HepG2 (cell line): ENCODE results near the gene CRLF1. TPM values are rescaled to one million over a fixed set of nuclear protein-coding genes. Genes with fewer than 3 reads are reported as not detected.

Experiments
- BHLHE40 ChIP-seq: IDR thresholded peaks from 2 replicates; pipeline ENCODE4 v1.6.1; 2011; ENCODE audit warnings: low read length, improper control_type of control experiment
- BRCA1 ChIP-seq: sonication (generic); formaldehyde crosslinking; IDR thresholded peaks from 2 replicates; pipeline ENCODE4 v1.4.0; 2020; ENCODE audit warnings: missing genetic modification reagents
- GABPA ChIP-seq, 2 experiments: IDR thresholded peaks; 2 replicates each; pipeline ENCODE4 v1.6.1; 2011 to 2016; ENCODE audit warnings: low read depth in 2 of 2, low read length in 1 of 2, missing biosample characterization in 1 of 2, missing genetic modification characterization in 1 of 2
- LCORL ChIP-seq, 2 experiments: fragments of 450-650 bp in 1 of 2; sonication (generic) in 1 of 2; formaldehyde crosslinking in 1 of 2; IDR thresholded peaks; 2 replicates each; pipeline versions ENCODE4 v1.5.0 to v1.6.1; 2017 to 2020; ENCODE audit warnings: antibody characterized with exemption in 1 of 2, missing genetic modification reagents in 1 of 2
- MYPOP ChIP-seq: sonication (generic); formaldehyde crosslinking; IDR thresholded peaks from 2 replicates; pipeline ENCODE4 v1.8.1; 2023; ENCODE audit warnings: mild to moderate bottlenecking, moderate library complexity, missing genetic modification reagents
- NONO ChIP-seq, 2 experiments: fragments of 450-650 bp in 1 of 2; sonication (generic) in 1 of 2; formaldehyde crosslinking in 1 of 2; IDR thresholded peaks in 1 of 2; conservative IDR thresholded peaks in 1 of 2; 2 replicates each; pipeline versions ENCODE4 v1.6.1 to v1.8.0; 2017 to 2022; ENCODE audit warnings: mild to moderate bottlenecking in 1 of 2, missing genetic modification reagents in 1 of 2, moderate library complexity in 1 of 2
- RXRA ChIP-seq: sonication (generic); formaldehyde crosslinking; IDR thresholded peaks from 2 replicates; pipeline ENCODE4 v1.5.1; 2020; ENCODE audit warnings: missing genetic modification reagents
- SOX5 ChIP-seq: IDR thresholded peaks from 2 replicates; pipeline ENCODE4 v1.6.1; 2016; ENCODE audit warnings: borderline replicate concordance
- TARDBP ChIP-seq: sonication (generic); formaldehyde crosslinking; IDR thresholded peaks from 2 replicates; pipeline ENCODE4 v1.8.0; 2022; ENCODE audit warnings: mild to moderate bottlenecking, missing genetic modification reagents
- TGIF2 ChIP-seq: IDR thresholded peaks from 2 replicates; pipeline ENCODE4 v1.6.1; 2016; ENCODE audit warnings: control low read depth, missing compliant biosample characterization
- TOE1 ChIP-seq: sonication (generic); formaldehyde crosslinking; IDR thresholded peaks from 2 replicates; pipeline ENCODE4 v1.4.0; 2020; ENCODE audit warnings: mild to moderate bottlenecking, missing genetic modification reagents
- ZBTB1 ChIP-seq: sonication (generic); formaldehyde crosslinking; IDR thresholded peaks from 2 replicates; pipeline ENCODE4 v1.4.0; 2020; ENCODE audit warnings: missing genetic modification reagents, borderline replicate concordance
- ZBTB3 ChIP-seq: sonication (generic); formaldehyde crosslinking; IDR thresholded peaks from 2 replicates; pipeline ENCODE4 v1.4.0; 2020; ENCODE audit warnings: low read depth, mild to moderate bottlenecking, moderate library complexity, missing genetic modification reagents, borderline replicate concordance
- ZBTB7B ChIP-seq: sonication (generic); formaldehyde crosslinking; IDR thresholded peaks from 2 replicates; pipeline ENCODE4 v1.4.0; 2020; ENCODE audit warnings: missing genetic modification reagents
- ZNF17 ChIP-seq: sonication (generic); formaldehyde crosslinking; IDR thresholded peaks from 2 replicates; pipeline ENCODE4 v1.5.0; 2020; ENCODE audit warnings: mild to moderate bottlenecking, missing genetic modification reagents
- ZNF232 ChIP-seq: sonication (generic); formaldehyde crosslinking; IDR thresholded peaks from 2 replicates; pipeline ENCODE4 v1.4.0; 2020; ENCODE audit warnings: missing genetic modification reagents, borderline replicate concordance
- ZNF296 ChIP-seq: sonication (generic); formaldehyde crosslinking; conservative IDR thresholded peaks from 2 replicates; pipeline ENCODE4 v1.5.0; 2020; ENCODE audit warnings: mild to moderate bottlenecking, missing genetic modification reagents
- ZNF331 ChIP-seq: sonication (generic); formaldehyde crosslinking; IDR thresholded peaks from 2 replicates; pipeline ENCODE4 v1.4.0; 2020; ENCODE audit warnings: missing genetic modification reagents
- ZNF672 ChIP-seq: sonication (generic); formaldehyde crosslinking; IDR thresholded peaks from 2 replicates; pipeline ENCODE4 v1.8.1; 2022; ENCODE audit warnings: missing genetic modification reagents
- ZNF674 ChIP-seq: sonication (generic); formaldehyde crosslinking; IDR thresholded peaks from 2 replicates; pipeline ENCODE4 v1.5.0; 2020; ENCODE audit warnings: low read depth, mild to moderate bottlenecking, missing genetic modification reagents
- ZNF776 ChIP-seq: sonication (generic); formaldehyde crosslinking; IDR thresholded peaks from 2 replicates; pipeline ENCODE4 v1.4.0; 2020; ENCODE audit warnings: mild to moderate bottlenecking, missing genetic modification reagents
- ZSCAN31 ChIP-seq: sonication (generic); formaldehyde crosslinking; IDR thresholded peaks from 2 replicates; pipeline ENCODE4 v1.5.0; 2020; ENCODE audit warnings: low read depth, mild to moderate bottlenecking, missing genetic modification reagents
- polyA plus RNA-seq, 8 experiments: library from polyadenylated mRNA; depleted of rRNA in 3 of 8; stranded (reverse) in 7 of 8; unstranded in 1 of 8; fragments of >200 nt; fragmentation: Illumina TruSeq in 4 of 8; extraction: Trizol in 4 of 8; gene quantifications; 2 replicates each; pipeline versions ENCODE4 v1.2.1 to v1.2.3, GENCODE V29; 2011 to 2016; ENCODE audit warnings: low read depth in 4 of 8, missing spikeins in 1 of 8, mixed read lengths in 1 of 8; ENCODE audit not compliant: insufficient read depth in 1 of 8
- total RNA-seq, 5 experiments: library from RNA; depleted of rRNA; stranded (reverse); fragments of >200 nt; fragmentation: Illumina TruSeq; extraction: Trizol; gene quantifications; 2 replicates each; pipeline ENCODE4 v1.2.3, GENCODE V29; 2016; ENCODE audit warnings: low read depth in 1 of 5
- TF ChIP-seq, protein P1 (sequence below), 2 experiments: sonication (generic) in 1 of 2; formaldehyde crosslinking in 1 of 2; IDR thresholded peaks; 2 replicates each; pipeline versions ENCODE4 v1.4.0 to v1.6.1; 2018 to 2020; ENCODE audit warnings: missing genetic modification reagents in 2 of 2, borderline replicate concordance in 1 of 2, low read depth in 1 of 2, mild to moderate bottlenecking in 1 of 2, missing biosample characterization in 1 of 2
- TF ChIP-seq, protein P2 (sequence below): sonication (generic); formaldehyde crosslinking; IDR thresholded peaks from 2 replicates; pipeline ENCODE4 v1.4.0; 2020; ENCODE audit warnings: missing genetic modification reagents

Gene CRLF1
- total and polyA plus RNA-seq, 2 of the 13 experiments (the other 11 are each of a cell fraction or from before 2014, with no cell fraction given) = 217 to 296 TPM

- TF ChIP-seq ZBTB3 (CRISPR knock-in tag) (no peak), ZBTB7B (CRISPR knock-in tag) (no peak), ZNF17 (CRISPR knock-in tag) (no peak), ZNF331 (CRISPR knock-in tag) (no peak), GABPA (IDR thresholded peaks at IDR 0.05; ENCODE audit: low read depth, low read length) (0 out of 2 replicates have a peak, but pooled peaks have one; percentile 18), GABPA (CRISPR knock-in tag; IDR thresholded peaks at IDR 0.05; ENCODE audit: low read depth) (no peak), MYPOP (CRISPR knock-in tag) (0 out of 2 replicates have a peak, but pooled peaks have one; percentile 25), LCORL (IDR thresholded peaks at IDR 0.05) (no peak), LCORL (CRISPR knock-in tag; IDR thresholded peaks at IDR 0.05) (no peak), ZNF674 (CRISPR knock-in tag) (no peak), ZNF672 (CRISPR knock-in tag) (no peak), BRCA1 (no peak), NONO (IDR thresholded peaks at IDR 0.05) (no peak), NONO (CRISPR knock-in tag; conservative IDR thresholded peaks at IDR 0.05) (peak; percentile 45; the same call in 1 of the 2 replicates), TARDBP (CRISPR knock-in tag) (0 out of 2 replicates have a peak, but pooled peaks have one; percentile 25), ZSCAN31 (CRISPR knock-in tag) (no peak), SOX5 (CRISPR knock-in tag) (no peak), ZNF296 (CRISPR knock-in tag) (no peak), TGIF2 (CRISPR knock-in tag) (0 out of 2 replicates have a peak, but pooled peaks have one; percentile 15), TOE1 (CRISPR knock-in tag) (no peak), RXRA (CRISPR knock-in tag) (peak; percentile 49; the same call in 1 of the 2 replicates), ZNF776 (CRISPR knock-in tag) (0 out of 2 replicates have a peak, but pooled peaks have one; percentile 31), BHLHE40 (no peak), ZBTB1 (no peak), ZNF232 (no peak)
- TF ChIP-seq, protein P1, sequence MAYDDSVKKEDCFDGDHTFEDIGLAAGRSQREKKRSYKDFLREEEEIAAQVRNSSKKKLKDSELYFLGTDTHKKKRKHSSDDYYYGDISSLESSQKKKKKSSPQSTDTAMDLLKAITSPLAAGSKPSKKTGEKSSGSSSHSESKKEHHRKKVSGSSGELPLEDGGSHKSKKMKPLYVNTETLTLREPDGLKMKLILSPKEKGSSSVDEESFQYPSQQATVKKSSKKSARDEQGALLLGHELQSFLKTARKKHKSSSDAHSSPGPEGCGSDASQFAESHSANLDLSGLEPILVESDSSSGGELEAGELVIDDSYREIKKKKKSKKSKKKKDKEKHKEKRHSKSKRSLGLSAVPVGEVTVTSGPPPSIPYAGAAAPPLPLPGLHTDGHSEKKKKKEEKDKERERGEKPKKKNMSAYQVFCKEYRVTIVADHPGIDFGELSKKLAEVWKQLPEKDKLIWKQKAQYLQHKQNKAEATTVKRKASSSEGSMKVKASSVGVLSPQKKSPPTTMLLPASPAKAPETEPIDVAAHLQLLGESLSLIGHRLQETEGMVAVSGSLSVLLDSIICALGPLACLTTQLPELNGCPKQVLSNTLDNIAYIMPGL (CRISPR knock-in tag; IDR thresholded peaks at IDR 0.05; ENCODE audit: borderline replicate concordance in 1 of 2, low read depth in 1 of 2) = peak in 1 of 2 experiments; percentile 30; a peak in 2 of 4 replicates
- TF ChIP-seq, protein P2, sequence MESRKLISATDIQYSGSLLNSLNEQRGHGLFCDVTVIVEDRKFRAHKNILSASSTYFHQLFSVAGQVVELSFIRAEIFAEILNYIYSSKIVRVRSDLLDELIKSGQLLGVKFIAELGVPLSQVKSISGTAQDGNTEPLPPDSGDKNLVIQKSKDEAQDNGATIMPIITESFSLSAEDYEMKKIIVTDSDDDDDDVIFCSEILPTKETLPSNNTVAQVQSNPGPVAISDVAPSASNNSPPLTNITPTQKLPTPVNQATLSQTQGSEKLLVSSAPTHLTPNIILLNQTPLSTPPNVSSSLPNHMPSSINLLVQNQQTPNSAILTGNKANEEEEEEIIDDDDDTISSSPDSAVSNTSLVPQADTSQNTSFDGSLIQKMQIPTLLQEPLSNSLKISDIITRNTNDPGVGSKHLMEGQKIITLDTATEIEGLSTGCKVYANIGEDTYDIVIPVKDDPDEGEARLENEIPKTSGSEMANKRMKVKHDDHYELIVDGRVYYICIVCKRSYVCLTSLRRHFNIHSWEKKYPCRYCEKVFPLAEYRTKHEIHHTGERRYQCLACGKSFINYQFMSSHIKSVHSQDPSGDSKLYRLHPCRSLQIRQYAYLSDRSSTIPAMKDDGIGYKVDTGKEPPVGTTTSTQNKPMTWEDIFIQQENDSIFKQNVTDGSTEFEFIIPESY (CRISPR knock-in tag) = peak; percentile 93
Measured at GRCh38 chr19:18590273-18591272, 16.0 kb downstream of the CRLF1 start (continued).
